GM11168 (cell line): ENCODE data around the gene LCP2.

Experiments used
- in situ Hi-C: fragments of 300-500 bp; cut with MboI; formaldehyde crosslinking; loops from one replicate; pipeline ENCODE4 v1.12.0; 2022; ENCODE audit warnings: low sequenced_read_pairs; ENCODE audit not compliant: unreplicated experiment

Gene LCP2

GRCh38 chr5:170317499-170317898 lies 19.9 kb upstream of the LCP2 start:
- in situ Hi-C loops = no loop called here

- in situ Hi-C loops = no loop called here
These were observed 19.4 kb upstream of the LCP2 start for GRCh38 chr5:170316937-170317336.

- in situ Hi-C loops = no loop called here
These were observed 17.6 kb upstream of the LCP2 start for GRCh38 chr5:170315154-170315553.

- in situ Hi-C loops = no loop called here
These were observed 17.0 kb upstream of the LCP2 start for GRCh38 chr5:170314541-170315095.

- in situ Hi-C loops = no loop called here
These were observed 16.2 kb upstream of the LCP2 start for GRCh38 chr5:170313816-170314215.

GRCh38 chr5:170313344-170313743 lies 15.8 kb upstream of the LCP2 start:
- in situ Hi-C loops = no loop called here

- in situ Hi-C loops = no loop called here
These were observed 15.1 kb upstream of the LCP2 start for GRCh38 chr5:170312666-170313065.

GRCh38 chr5:170312301-170312595 lies 14.7 kb upstream of the LCP2 start:
- in situ Hi-C loops = no loop called here

- in situ Hi-C loops = no loop called here
These were observed 14.1 kb upstream of the LCP2 start for GRCh38 chr5:170311511-170312300.

- in situ Hi-C loops = no loop called here
These were observed 12.8 kb upstream of the LCP2 start for GRCh38 chr5:170310256-170310926.

- in situ Hi-C loops = no loop called here
These were observed 11.1 kb upstream of the LCP2 start for GRCh38 chr5:170308686-170309085.

- in situ Hi-C loops = no loop called here
These were observed 10.2 kb upstream of the LCP2 start for GRCh38 chr5:170307575-170308465.

GRCh38 chr5:170306381-170306831 lies 8.8 kb upstream of the LCP2 start:
- in situ Hi-C loops = no loop called here

- in situ Hi-C loops = no loop called here
These were observed 8.1 kb upstream of the LCP2 start for GRCh38 chr5:170305646-170306025.

- in situ Hi-C loops = no loop called here
These were observed 7.6 kb upstream of the LCP2 start for GRCh38 chr5:170305016-170305645.

GRCh38 chr5:170303549-170303948 lies 6.0 kb upstream of the LCP2 start:
- in situ Hi-C loops = no loop called here

GRCh38 chr5:170302653-170303501 lies 5.3 kb upstream of the LCP2 start:
- in situ Hi-C loops = no loop called here

- in situ Hi-C loops = no loop called here
These were observed 4.5 kb upstream of the LCP2 start for GRCh38 chr5:170301981-170302652.

GRCh38 chr5:170301149-170301548 lies 3.6 kb upstream of the LCP2 start:
- in situ Hi-C loops = no loop called here
